Measurements from ENCODE around the gene NGB. TPM values are rescaled to one million over a fixed set of nuclear protein-coding genes. Genes with fewer than 3 reads are reported as not detected.

NGB gene
- total RNA-seq, 5 donors from 2014 or later (not counting 1 experiment from before 2014, with no cell fraction given), result not detected

DNA sequence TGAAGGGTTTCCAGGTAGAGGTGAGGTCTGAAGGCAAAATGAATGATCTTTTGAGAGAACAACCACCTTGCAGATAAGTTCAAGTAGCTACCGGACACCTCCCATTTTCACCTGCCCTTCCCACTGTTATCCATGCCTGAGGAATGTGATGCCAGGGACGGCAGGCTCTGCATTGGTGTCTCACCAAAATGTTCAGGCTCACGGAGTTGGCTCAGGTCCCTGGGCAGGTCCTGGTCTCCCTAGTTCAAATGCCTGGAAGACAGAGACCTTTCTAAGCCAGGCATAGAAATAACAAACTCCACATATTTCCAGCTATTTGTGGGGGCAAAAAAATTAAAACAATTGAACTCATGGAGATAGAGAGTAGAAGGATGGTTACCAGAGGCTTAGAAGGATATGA, 53.5 kb downstream of the NGB start:
- peaks cover 0 to 19% of the 10 kb centered on the region in 2 experiments for H3K27me3 ChIP-seq (replicated peaks in 1 of 2; ENCODE audit: control insufficient read depth in 2 of 2, extremely low read depth in 1 of 2, insufficient read depth in 2 of 2, low read length in 1 of 2)
- H3K27ac ChIP-seq (ENCODE audit: low read length), result no peak overlapping the region
- no peak for ATAC-seq (replicated peaks in 1 of 4)
- 63% methylated on average over 1 of the region's 3 CpGs for WGBS (ENCODE audit: insufficient coverage)
- ChIA-PET POLR2A (no interaction called here), CTCF (no interaction called here)
- no peak for DNase-seq
- H3K4me3 ChIP-seq (ENCODE audit: control insufficient read depth in 1 of 2, extremely low read depth in 1 of 2, low read length in 1 of 2), result no peak overlapping the region
- H3K36me3 Mint-ChIP-seq, result no peaks in the 10 kb centered on the region
- H3K4me1 Mint-ChIP-seq, result peaks cover 0 to 3% (median 2%) of the 10 kb centered on the region in 3 donors
- peaks cover 28 to 32% of the 10 kb centered on the region in 2 donors for H3K27me3 Mint-ChIP-seq
- no peaks in the 10 kb centered on the region for H3K9me3 Mint-ChIP-seq
- peaks cover 0 to 6% of the 10 kb centered on the region in 2 experiments for H3K4me1 ChIP-seq (ENCODE audit: control insufficient read depth in 1 of 2, extremely low read depth in 1 of 2, insufficient read depth in 2 of 2, low read length in 2 of 2)
- no peak overlapping the region for H3K27ac Mint-ChIP-seq
- no peaks in the 10 kb centered on the region for H3K9me3 ChIP-seq
- H3K4me3 Mint-ChIP-seq, result no peak overlapping the region
- no peaks in the 10 kb centered on the region for H3K36me3 ChIP-seq (ENCODE audit: control insufficient read depth in 2 of 2, extremely low read depth in 1 of 2, insufficient read depth in 1 of 2, low read length in 1 of 2)

Other genes with a start within 250 kb of the NGB start
- 10 to 100 TPM; 32.6 to 50.4 (median 38.8) TPM for gene IRF2BPL, start 242.5 kb downstream of the NGB start, total RNA-seq
- gene CIPC, start 172.9 kb downstream of the NGB start, total RNA-seq, result 10 to 100 TPM in 3 of 5 donors, 1 to 10 TPM in 2; 8.4 to 14.0 (median 11.8) TPM
- under 1 TPM in 1 of 5 donors, not detected in 4; 0.06 TPM for gene ZDHHC22, start 129.4 kb downstream of the NGB start, total RNA-seq
- 1 to 10 TPM in 3 of 5 donors, under 1 TPM in 2; 0.76 to 2.6 (median 1.3) TPM for gene TMEM63C, start 89.4 kb downstream of the NGB start, total RNA-seq
- gene POMT2, start 49.7 kb upstream of the NGB start, total RNA-seq, result 10 to 100 TPM; 11.4 to 14.3 (median 13.2) TPM
- 10 to 100 TPM in 3 of 5 donors, 1 to 10 TPM in 2; 7.1 to 16.3 (median 13.6) TPM for gene GSTZ1, start 49.8 kb upstream of the NGB start, total RNA-seq
- 1 to 10 TPM; 6.6 to 8.9 (median 7.5) TPM for gene TMED8, start 105.9 kb upstream of the NGB start, total RNA-seq
- gene SAMD15, start 106.2 kb upstream of the NGB start, total RNA-seq, result under 1 TPM in 4 of 5 donors, not detected in 1; 0.15 to 0.75 (median 0.33) TPM
- gene NOXRED1, start 152.3 kb upstream of the NGB start, total RNA-seq, result 1 to 10 TPM in 3 of 5 donors, under 1 TPM in 2; 0.33 to 1.7 (median 1.2) TPM
- 10 to 100 TPM; 15.6 to 24.1 (median 18.2) TPM for gene VIPAS39, start 186.4 kb upstream of the NGB start, total RNA-seq
- gene AHSA1, start 186.9 kb upstream of the NGB start, total RNA-seq, result 100 to 1,000 TPM in 1 of 5 donors, 10 to 100 TPM in 4; 59.8 to 101 (median 88.4) TPM
- not detected for gene ISM2, start 227.6 kb upstream of the NGB start, total RNA-seq